HL-60 (cell line): Measurements from ENCODE around the gene WFDC5.
"Not testable (repeated sequence)": the region's sequence is repeated elsewhere in the genome, so short reads cannot be mapped to it uniquely, and the experiment has no call there.

Experiments used
- DNase-seq, 2 experiments: peaks; one replicate each; pipeline ENCODE4 v3.0.0-alpha.2; 2010 to 2020; ENCODE audit warnings: low read depth in 1 of 2, low spot score in 1 of 2
- H3K27ac ChIP-seq: fragments of 250-450 bp; sonication (Bioruptor Pico); replicated peaks from 2 replicates; pipeline ENCODE4 v1.5.1; 2020; ENCODE audit warnings: mild to moderate bottlenecking, moderate library complexity
- H3K27me3 ChIP-seq: fragments of 250-450 bp; sonication (Bioruptor Pico); 2 replicates; pipeline ENCODE4 v1.5.1; 2021; ENCODE audit warnings: mild to moderate bottlenecking, moderate library complexity; ENCODE audit not compliant: insufficient read depth, poor library complexity, severe bottlenecking
- H3K4me3 ChIP-seq: replicated peaks from 2 replicates; pipeline ENCODE4 v1.5.1; 2011; ENCODE audit warnings: mild to moderate bottlenecking, control low read depth, low read length; ENCODE audit not compliant: insufficient read depth
- CTCF ChIP-seq: IDR thresholded peaks from one replicate; pipeline ENCODE4 v1.5.1; 2011; ENCODE audit warnings: low read length, control low read depth, inconsistent platforms; ENCODE audit not compliant: insufficient read depth
- GABPA ChIP-seq: IDR thresholded peaks from 2 replicates; pipeline ENCODE4 v1.6.1; 2012; ENCODE audit warnings: low read depth
- POLR2AphosphoS5 ChIP-seq: IDR thresholded peaks from 2 replicates; pipeline ENCODE4 v1.6.1; 2012; ENCODE audit warnings: low read depth
- REST ChIP-seq: IDR thresholded peaks from 2 replicates; pipeline ENCODE4 v1.6.1; 2012; ENCODE audit warnings: low read depth; ENCODE audit not compliant: insufficient replicate concordance
- SPI1 ChIP-seq: IDR thresholded peaks from 2 replicates; pipeline ENCODE4 v1.6.1; 2012; ENCODE audit warnings: low read depth, mild to moderate bottlenecking, borderline replicate concordance

The WFDC5 gene

GRCh38 chr20:45152405-45152804, 37.4 kb upstream of the WFDC5 start:
- no peak for TF ChIP-seq REST
- no peak for TF ChIP-seq SPI1
- no peak for TF ChIP-seq POLR2AphosphoS5
- TF ChIP-seq CTCF, result no peak
- no peak for TF ChIP-seq GABPA
- no peaks in the 10 kb centered on the region for H3K27me3 ChIP-seq
- H3K27ac ChIP-seq, result no peak overlapping the region
- no peak for DNase-seq
- no peak overlapping the region for H3K4me3 ChIP-seq

GRCh38 chr20:45149062-45149461, 34.1 kb upstream of the WFDC5 start:
- Histone ChIP-seq H3K4me3 (no peak overlapping the region), H3K27me3 (peaks cover 5% of the 10 kb centered on the region), H3K27ac (no peak overlapping the region)
- DNase-seq, result no peak
- no peak for TF ChIP-seq CTCF
- TF ChIP-seq REST, result no peak
- TF ChIP-seq GABPA, result no peak

GRCh38 chr20:45140836-45141235, 25.9 kb upstream of the WFDC5 start:
- no peaks in the 10 kb centered on the region for H3K27me3 ChIP-seq
- TF ChIP-seq CTCF, result no peak
- no peak for TF ChIP-seq REST

GRCh38 chr20:45139733-45140375, 24.9 kb upstream of the WFDC5 start:
- DNase-seq, H3K4me3 ChIP-seq, H3K27ac ChIP-seq, H3K27me3 ChIP-seq: not testable (repeated sequence)

More at GRCh38 chr20:45140836-45141235, 25.9 kb upstream of the WFDC5 start:
- no peak for DNase-seq
- Histone ChIP-seq H3K27ac (no peak overlapping the region), H3K4me3 (no peak overlapping the region)
